SK-N-SH (cell line): ENCODE results near the gene HOXC13.

Experiments
- EP300 ChIP-seq, 2 experiments: IDR thresholded peaks; 2 replicates each; pipeline versions ENCODE4 v1.4.0 to v1.6.1; 2012; ENCODE audit warnings: borderline replicate concordance in 1 of 2, low read depth in 1 of 2, low read length in 1 of 2
- FOSL2 ChIP-seq: IDR thresholded peaks from 2 replicates; pipeline ENCODE4 v1.4.0; 2012; ENCODE audit warnings: low read depth, mild to moderate bottlenecking, moderate library complexity, borderline replicate concordance
- FOXM1 ChIP-seq: IDR thresholded peaks from 2 replicates; pipeline ENCODE4 v1.4.0; 2012; ENCODE audit warnings: low read depth, mild to moderate bottlenecking
- JUND ChIP-seq: IDR thresholded peaks from 2 replicates; pipeline ENCODE4 v1.4.0; 2012
- NFIC ChIP-seq: IDR thresholded peaks from 2 replicates; pipeline ENCODE4 v1.4.0; 2012; ENCODE audit warnings: borderline replicate concordance
- RFX5 ChIP-seq: IDR thresholded peaks from 2 replicates; pipeline ENCODE4 v1.6.1; 2012; ENCODE audit warnings: mild to moderate bottlenecking, improper control_type of control experiment, low read length
- TAF1 ChIP-seq: IDR thresholded peaks from 2 replicates; pipeline ENCODE4 v1.6.1; 2012; ENCODE audit warnings: low read depth, mild to moderate bottlenecking, low read length, moderate library complexity, borderline replicate concordance
- YY1 ChIP-seq: IDR thresholded peaks from 2 replicates; pipeline ENCODE4 v1.4.0; 2012; ENCODE audit warnings: low read depth, mild to moderate bottlenecking
- TF ChIP-seq, protein P1 (sequence below): fragments of 200-600 bp; sonication (generic); IDR thresholded peaks from 2 replicates; pipeline ENCODE4 v1.6.1; 2017; ENCODE audit warnings: antibody characterized with exemption, mild to moderate bottlenecking, moderate library complexity
- TF ChIP-seq, protein P2 (sequence below): IDR thresholded peaks from 2 replicates; pipeline ENCODE4 v1.6.1; 2012; ENCODE audit warnings: mild to moderate bottlenecking, low read depth, low read length, moderate library complexity
- TF ChIP-seq, protein P3 (sequence below): IDR thresholded peaks from 2 replicates; pipeline ENCODE4 v1.4.0; 2012; ENCODE audit warnings: low read depth

DNA sequence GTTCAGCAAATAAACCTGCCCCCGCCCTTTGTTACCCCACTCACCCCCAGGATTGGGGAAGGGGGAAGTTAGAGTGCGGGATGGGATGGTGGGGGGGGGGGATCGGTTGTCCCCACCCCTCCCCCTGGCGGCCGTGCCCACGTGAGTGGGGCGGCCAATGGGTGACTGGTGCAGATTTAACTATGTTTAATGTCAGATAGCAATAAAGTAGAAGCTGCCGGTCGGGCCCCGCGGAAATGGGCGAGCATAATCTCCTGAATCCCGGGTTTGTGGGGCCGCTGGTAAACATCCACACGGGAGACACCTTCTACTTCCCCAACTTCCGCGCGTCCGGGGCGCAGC, 16.0 kb downstream of the HOXC13 start, which contains the start of gene HOXC12:
- TF ChIP-seq JUND (no peak), FOSL2 (no peak), RFX5 (no peak), FOXM1 (no peak), EP300 (IDR thresholded peaks at IDR 0.05; ENCODE audit: borderline replicate concordance in 1 of 2, low read depth in 1 of 2, low read length in 1 of 2) (no peak), TAF1 (no peak), NFIC (no peak), YY1 (no peak)
- TF ChIP-seq, protein P1, sequence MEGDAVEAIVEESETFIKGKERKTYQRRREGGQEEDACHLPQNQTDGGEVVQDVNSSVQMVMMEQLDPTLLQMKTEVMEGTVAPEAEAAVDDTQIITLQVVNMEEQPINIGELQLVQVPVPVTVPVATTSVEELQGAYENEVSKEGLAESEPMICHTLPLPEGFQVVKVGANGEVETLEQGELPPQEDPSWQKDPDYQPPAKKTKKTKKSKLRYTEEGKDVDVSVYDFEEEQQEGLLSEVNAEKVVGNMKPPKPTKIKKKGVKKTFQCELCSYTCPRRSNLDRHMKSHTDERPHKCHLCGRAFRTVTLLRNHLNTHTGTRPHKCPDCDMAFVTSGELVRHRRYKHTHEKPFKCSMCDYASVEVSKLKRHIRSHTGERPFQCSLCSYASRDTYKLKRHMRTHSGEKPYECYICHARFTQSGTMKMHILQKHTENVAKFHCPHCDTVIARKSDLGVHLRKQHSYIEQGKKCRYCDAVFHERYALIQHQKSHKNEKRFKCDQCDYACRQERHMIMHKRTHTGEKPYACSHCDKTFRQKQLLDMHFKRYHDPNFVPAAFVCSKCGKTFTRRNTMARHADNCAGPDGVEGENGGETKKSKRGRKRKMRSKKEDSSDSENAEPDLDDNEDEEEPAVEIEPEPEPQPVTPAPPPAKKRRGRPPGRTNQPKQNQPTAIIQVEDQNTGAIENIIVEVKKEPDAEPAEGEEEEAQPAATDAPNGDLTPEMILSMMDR: no peak
- TF ChIP-seq, protein P2, sequence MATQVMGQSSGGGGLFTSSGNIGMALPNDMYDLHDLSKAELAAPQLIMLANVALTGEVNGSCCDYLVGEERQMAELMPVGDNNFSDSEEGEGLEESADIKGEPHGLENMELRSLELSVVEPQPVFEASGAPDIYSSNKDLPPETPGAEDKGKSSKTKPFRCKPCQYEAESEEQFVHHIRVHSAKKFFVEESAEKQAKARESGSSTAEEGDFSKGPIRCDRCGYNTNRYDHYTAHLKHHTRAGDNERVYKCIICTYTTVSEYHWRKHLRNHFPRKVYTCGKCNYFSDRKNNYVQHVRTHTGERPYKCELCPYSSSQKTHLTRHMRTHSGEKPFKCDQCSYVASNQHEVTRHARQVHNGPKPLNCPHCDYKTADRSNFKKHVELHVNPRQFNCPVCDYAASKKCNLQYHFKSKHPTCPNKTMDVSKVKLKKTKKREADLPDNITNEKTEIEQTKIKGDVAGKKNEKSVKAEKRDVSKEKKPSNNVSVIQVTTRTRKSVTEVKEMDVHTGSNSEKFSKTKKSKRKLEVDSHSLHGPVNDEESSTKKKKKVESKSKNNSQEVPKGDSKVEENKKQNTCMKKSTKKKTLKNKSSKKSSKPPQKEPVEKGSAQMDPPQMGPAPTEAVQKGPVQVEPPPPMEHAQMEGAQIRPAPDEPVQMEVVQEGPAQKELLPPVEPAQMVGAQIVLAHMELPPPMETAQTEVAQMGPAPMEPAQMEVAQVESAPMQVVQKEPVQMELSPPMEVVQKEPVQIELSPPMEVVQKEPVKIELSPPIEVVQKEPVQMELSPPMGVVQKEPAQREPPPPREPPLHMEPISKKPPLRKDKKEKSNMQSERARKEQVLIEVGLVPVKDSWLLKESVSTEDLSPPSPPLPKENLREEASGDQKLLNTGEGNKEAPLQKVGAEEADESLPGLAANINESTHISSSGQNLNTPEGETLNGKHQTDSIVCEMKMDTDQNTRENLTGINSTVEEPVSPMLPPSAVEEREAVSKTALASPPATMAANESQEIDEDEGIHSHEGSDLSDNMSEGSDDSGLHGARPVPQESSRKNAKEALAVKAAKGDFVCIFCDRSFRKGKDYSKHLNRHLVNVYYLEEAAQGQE: no peak
- TF ChIP-seq, protein P3, sequence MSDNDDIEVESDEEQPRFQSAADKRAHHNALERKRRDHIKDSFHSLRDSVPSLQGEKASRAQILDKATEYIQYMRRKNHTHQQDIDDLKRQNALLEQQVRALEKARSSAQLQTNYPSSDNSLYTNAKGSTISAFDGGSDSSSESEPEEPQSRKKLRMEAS: no peak
